Ishikawa (cell line): ENCODE results near the gene PPOX.

Experiments used
- CEBPB ChIP-seq: IDR thresholded peaks from 2 replicates; pipeline ENCODE4 v1.6.1; 2012
- CREB1 ChIP-seq: IDR thresholded peaks from 2 replicates; pipeline ENCODE4 v1.6.1; 2012; ENCODE audit warnings: low read depth
- EP300 ChIP-seq: IDR thresholded peaks from 2 replicates; pipeline ENCODE4 v1.6.1; 2012; ENCODE audit warnings: borderline replicate concordance
- FOXM1 ChIP-seq: IDR thresholded peaks from 2 replicates; pipeline ENCODE4 v1.6.1; 2012; ENCODE audit warnings: low read depth, borderline replicate concordance
- NFIC ChIP-seq: IDR thresholded peaks from 2 replicates; pipeline ENCODE4 v1.6.1; 2012
- RAD21 ChIP-seq: IDR thresholded peaks from 2 replicates; pipeline ENCODE4 v1.6.1; 2012; ENCODE audit warnings: low read depth
- TAF1 ChIP-seq: IDR thresholded peaks from 2 replicates; pipeline ENCODE4 v1.6.1; 2012; ENCODE audit warnings: low read depth, mild to moderate bottlenecking
- TCF12 ChIP-seq: IDR thresholded peaks from 2 replicates; pipeline ENCODE4 v1.6.1; 2012; ENCODE audit warnings: low read depth
- TEAD4 ChIP-seq: IDR thresholded peaks from 2 replicates; pipeline ENCODE4 v1.6.1; 2012
- USF1 ChIP-seq: IDR thresholded peaks from 2 replicates; pipeline ENCODE4 v1.6.1; 2012
- YY1 ChIP-seq: IDR thresholded peaks from 2 replicates; pipeline ENCODE4 v1.6.1; 2012; ENCODE audit warnings: low read depth
- ZBTB7A ChIP-seq: IDR thresholded peaks from 2 replicates; pipeline ENCODE4 v1.6.1; 2012; ENCODE audit warnings: low read depth
- TF ChIP-seq, protein P1 (sequence below): IDR thresholded peaks from 2 replicates; pipeline ENCODE4 v1.6.1; 2012
- TF ChIP-seq, protein P2 (sequence below): IDR thresholded peaks from 2 replicates; pipeline ENCODE4 v1.6.1; 2012; ENCODE audit warnings: low read depth, mild to moderate bottlenecking

GRCh38 chr1:161174911-161175310 is 8.7 kb downstream of the PPOX start:
- TF ChIP-seq YY1 (no peak), USF1 (no peak), FOXM1 (no peak), CREB1 (no peak), RAD21 (no peak), CEBPB (no peak), EP300 (no peak), ZBTB7A (no peak), TAF1 (no peak), NFIC (no peak), TEAD4 (no peak), TCF12 (no peak)
- TF ChIP-seq, protein P1, sequence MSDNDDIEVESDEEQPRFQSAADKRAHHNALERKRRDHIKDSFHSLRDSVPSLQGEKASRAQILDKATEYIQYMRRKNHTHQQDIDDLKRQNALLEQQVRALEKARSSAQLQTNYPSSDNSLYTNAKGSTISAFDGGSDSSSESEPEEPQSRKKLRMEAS = no peak
- TF ChIP-seq, protein P2, sequence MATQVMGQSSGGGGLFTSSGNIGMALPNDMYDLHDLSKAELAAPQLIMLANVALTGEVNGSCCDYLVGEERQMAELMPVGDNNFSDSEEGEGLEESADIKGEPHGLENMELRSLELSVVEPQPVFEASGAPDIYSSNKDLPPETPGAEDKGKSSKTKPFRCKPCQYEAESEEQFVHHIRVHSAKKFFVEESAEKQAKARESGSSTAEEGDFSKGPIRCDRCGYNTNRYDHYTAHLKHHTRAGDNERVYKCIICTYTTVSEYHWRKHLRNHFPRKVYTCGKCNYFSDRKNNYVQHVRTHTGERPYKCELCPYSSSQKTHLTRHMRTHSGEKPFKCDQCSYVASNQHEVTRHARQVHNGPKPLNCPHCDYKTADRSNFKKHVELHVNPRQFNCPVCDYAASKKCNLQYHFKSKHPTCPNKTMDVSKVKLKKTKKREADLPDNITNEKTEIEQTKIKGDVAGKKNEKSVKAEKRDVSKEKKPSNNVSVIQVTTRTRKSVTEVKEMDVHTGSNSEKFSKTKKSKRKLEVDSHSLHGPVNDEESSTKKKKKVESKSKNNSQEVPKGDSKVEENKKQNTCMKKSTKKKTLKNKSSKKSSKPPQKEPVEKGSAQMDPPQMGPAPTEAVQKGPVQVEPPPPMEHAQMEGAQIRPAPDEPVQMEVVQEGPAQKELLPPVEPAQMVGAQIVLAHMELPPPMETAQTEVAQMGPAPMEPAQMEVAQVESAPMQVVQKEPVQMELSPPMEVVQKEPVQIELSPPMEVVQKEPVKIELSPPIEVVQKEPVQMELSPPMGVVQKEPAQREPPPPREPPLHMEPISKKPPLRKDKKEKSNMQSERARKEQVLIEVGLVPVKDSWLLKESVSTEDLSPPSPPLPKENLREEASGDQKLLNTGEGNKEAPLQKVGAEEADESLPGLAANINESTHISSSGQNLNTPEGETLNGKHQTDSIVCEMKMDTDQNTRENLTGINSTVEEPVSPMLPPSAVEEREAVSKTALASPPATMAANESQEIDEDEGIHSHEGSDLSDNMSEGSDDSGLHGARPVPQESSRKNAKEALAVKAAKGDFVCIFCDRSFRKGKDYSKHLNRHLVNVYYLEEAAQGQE = no peak
